GM21526 (cell line): Measurements from ENCODE around the gene NEK4.
"Not testable (repeated sequence)": the region's sequence is repeated elsewhere in the genome, so short reads cannot be mapped to it uniquely, and the experiment has no call there.

Source experiments
- ATAC-seq: cut with Tn5 transposase; IDR thresholded peaks from one replicate; pipeline ENCODE4 v1.9.1; 2021; ENCODE audit warnings: moderate library complexity; ENCODE audit not compliant: unreplicated experiment, low FRiP score

NEK4 gene

DNA sequence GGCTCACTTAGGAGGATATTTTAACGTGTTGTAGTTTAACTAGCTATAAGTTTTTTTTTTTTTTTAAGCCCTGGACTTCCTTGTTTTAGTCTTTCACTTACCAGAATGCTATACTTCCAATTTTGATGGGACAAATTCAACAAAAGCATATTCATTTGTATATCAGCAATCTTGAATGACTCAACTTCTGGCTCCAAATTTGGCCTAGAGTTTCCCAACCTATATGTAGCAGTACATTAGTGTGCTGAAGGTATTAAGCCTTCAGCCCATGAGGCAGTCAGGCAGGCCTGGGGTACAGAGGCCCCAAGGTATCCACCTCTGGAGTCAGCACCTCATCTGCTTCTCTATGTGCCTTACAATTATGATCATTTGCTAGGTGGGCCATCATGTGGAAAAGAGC is 90.9 kb downstream of the NEK4 start:
- no peak for ATAC-seq

DNA sequence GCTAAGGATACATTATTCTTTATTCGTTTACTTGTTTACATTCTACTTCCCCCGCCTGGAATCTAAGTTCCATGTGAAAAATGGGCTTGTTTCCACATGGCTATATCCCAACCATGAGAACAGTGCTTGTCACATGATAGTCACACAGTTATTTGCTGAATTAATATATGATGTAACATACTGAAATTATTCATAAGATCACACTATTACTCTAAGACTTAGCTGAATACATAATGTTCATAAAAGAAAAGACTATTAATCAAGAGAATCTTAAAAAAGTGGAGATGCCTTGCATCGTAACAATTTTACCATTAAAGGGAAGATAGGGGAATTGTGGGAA is 91.6 kb downstream of the NEK4 start:
- no peak for ATAC-seq

DNA sequence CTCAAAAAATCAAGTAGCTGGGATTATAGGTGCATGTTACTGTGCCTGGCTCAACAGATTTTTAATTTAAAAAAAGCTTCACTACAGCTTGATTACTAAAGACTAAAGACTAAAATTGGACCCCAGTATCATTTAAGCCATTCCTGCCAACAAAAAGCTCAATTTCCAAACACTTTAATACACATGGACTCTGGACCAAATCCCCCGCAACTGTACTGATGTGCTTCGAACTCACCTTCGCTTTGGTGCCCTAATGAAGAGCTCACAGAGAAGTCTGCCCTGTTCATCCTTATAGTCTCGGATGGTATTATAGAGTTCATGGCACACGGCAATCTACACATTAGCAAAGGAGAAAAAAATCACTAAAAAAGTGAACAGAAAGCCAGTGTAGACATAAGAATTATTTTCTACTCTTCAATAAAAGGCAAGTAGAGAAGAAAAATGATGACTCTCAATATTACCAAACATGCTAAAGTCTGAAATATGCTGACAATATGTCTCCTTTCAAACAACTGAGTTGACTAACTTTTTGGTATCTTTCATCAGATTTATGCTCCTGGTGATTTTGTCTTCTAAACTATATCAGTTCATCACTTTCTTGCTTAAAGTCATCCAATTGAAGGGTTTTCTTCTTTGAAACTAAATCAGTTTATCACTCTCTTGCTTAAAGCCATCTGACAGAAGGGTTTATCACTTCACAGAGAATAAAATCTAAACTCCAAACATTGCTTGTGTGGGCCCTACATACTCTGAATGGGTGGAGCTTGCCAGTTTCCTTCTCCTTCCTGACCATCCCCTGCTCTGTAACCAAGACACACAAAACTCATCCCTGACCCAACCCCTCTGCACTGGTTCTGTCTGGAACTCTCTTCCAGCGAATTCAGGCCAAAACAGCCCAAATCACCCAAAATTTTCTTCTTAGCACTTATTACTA is 92.2 kb downstream of the NEK4 start:
- ATAC-seq: no peak

DNA sequence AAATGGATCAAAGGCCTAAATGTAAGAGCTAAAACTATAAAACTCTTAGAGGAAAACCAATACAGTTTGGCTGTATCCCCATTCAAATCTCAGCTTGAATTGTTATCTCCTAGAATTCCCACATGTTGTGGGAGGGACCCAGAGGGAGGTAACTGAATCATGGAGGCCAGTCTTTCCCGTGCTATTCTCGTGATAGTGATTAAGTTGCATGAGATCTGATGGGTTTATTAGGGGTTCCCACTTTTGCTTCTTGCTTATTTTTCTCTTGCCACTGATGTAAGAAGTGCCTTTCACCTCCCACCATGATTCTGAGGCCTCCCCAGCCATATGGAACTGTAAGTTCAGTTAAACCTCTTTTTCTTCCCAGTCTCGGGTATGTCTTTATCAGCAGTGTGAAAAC is 94.5 kb downstream of the NEK4 start:
- ATAC-seq: not testable (repeated sequence)

DNA sequence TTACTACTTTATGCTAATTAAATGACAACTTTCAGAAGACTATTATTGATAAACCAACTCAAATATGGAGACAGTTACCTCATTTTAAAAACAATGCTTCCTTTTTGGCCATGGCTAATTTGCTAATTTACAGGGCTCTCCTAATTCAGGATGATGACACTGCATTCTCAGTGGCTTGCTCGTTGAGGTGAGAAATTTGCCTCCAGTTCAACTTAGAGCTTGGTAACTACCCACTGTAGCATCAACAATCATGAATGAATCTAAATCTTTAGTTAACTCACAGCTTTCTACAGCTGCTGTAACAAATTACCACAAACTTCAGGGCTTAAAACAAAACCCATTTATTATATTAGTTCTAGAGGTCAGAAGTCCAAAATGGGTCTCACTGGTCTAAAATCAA is 99.1 kb downstream of the NEK4 start:
- ATAC-seq: no peak

DNA sequence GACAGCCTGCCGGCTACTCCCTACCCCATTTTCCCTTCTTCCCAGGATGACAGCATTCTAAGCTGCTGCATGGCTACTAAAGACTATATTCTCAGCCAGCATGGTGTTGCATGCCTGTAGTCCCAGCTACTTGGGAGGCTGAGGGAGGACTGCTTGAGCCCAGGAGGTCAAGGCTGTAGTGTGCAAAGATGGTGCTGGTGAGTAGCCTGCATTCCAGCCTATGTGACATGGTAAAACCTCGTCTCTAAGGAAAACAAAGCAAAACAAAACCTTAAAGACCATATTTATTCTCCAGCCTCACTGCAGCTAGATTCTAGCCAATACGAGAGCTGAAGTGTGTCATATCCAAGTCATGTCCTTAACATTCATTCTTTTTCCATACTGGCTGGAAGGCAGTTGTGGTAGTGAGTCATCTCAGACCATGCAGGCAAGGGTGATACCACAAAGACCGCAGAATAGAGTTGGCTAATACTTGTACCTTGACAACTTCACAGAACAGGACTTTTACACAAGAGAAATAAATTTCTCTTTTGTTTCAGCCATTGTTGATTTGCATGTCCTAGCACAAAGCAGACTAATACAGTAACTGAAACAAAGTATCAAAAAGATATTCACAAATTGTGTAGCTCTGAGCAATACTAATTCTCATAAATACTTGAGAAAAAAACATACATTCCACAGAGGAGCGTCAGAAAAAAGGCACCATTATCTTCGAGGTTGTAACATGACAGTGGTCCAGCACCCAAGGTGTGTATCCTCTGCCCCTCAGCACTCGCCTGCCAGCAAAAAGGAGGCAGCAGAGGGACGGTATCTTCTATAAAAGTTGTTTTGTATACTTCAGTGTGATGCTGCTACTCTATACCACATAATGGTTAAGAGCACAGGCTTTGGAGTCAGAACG is 99.9 kb downstream of the NEK4 start:
- peak; percentile 76 for ATAC-seq

DNA sequence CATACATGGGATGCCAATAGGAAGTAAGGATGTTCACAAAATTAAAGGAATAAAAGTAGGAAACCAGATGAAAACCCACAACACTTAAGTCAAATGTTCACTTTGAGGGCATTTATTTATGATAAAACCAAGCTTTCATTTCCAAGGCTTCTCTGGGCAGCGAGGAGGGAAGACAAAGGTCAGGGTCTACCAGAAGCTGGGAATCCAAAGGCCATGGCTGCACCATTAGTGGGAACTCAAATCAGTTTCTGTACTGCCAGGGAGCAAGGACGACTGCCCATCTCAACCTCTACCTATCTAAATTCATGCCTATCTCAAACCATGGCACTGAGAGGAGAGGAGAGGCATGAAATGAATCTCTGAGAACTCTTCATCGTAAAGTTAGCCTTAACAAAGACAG is 107.6 kb downstream of the NEK4 start:
- ATAC-seq: no peak

DNA sequence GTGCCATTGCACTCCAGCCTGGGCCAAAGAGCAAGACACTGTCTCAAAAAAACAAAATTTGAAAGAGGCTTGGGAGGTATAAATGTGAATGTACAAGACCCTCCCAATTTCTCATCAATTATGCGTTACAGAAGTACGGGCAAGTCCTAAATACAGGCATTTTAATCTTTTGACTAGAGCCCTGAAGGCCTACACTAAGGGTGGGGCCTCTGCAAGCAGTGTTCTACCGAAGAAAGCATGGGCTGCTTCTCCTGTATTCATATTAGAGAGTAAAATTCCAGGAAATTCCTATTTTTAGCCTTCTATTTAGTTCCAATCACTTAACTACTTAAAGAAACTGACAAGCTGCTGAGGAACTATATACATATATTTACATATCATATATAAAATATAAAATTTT is 110.7 kb downstream of the NEK4 start:
- no peak for ATAC-seq
